ENCODE results near the gene TSSK3. TPM values are rescaled to one million over a fixed set of nuclear protein-coding genes. Genes with fewer than 3 reads are reported as not detected.

TSSK3 gene
- total RNA-seq, 2 donors from 2014 or later: 3.4 to 6.4 TPM

- Mint-ChIP-seq H3K4me3 (no peak overlapping the region), H3K9me3 (no peaks in the 10 kb centered on the region), H3K4me1 (peaks cover 20% of the 10 kb centered on the region), H3K27ac (peak overlapping the region; percentile 82), H3K27me3 (ENCODE audit: insufficient read depth) (peaks cover 7% of the 10 kb centered on the region), H3K36me3 (ENCODE audit: low read depth) (peaks cover 64% of the 10 kb centered on the region)
- no peak for TF ChIP-seq CTCF (conservative IDR thresholded peaks at IDR 0.05)
- DNase-seq: peak; percentile 76
- peak overlapping the region; percentile 61 for H3K27ac ChIP-seq (ENCODE audit: low read depth, low read length)
- no peaks in the 10 kb centered on the region for H3K4me1 ChIP-seq (ENCODE audit: control insufficient read depth, insufficient read depth, low read length)
- peaks cover 9% of the 10 kb centered on the region for H3K27me3 ChIP-seq (ENCODE audit: control insufficient read depth, insufficient read depth, low read length, poor library complexity, severe bottlenecking)
- no peak overlapping the region for H3K4me3 ChIP-seq (ENCODE audit: low read length)
- 92 to 100% methylated on average over 2 to 3 of the region's 3 CpGs for WGBS, 2 experiments (ENCODE audit: insufficient coverage in 1 of 2, insufficient read length in 1 of 2)
- H3K9ac ChIP-seq (ENCODE audit: extremely low read depth, low read length, poor library complexity, severe bottlenecking): no peak overlapping the region
- no peaks in the 10 kb centered on the region for H3K9me3 ChIP-seq (ENCODE audit: control insufficient read depth, low read length)
- H3K36me3 ChIP-seq (ENCODE audit: control insufficient read depth, insufficient read depth, low read length): peaks cover 73% of the 10 kb centered on the region
These were observed 29.9 kb upstream of the TSSK3 start for GRCh38 chr1:32332290-32333079.

DNA sequence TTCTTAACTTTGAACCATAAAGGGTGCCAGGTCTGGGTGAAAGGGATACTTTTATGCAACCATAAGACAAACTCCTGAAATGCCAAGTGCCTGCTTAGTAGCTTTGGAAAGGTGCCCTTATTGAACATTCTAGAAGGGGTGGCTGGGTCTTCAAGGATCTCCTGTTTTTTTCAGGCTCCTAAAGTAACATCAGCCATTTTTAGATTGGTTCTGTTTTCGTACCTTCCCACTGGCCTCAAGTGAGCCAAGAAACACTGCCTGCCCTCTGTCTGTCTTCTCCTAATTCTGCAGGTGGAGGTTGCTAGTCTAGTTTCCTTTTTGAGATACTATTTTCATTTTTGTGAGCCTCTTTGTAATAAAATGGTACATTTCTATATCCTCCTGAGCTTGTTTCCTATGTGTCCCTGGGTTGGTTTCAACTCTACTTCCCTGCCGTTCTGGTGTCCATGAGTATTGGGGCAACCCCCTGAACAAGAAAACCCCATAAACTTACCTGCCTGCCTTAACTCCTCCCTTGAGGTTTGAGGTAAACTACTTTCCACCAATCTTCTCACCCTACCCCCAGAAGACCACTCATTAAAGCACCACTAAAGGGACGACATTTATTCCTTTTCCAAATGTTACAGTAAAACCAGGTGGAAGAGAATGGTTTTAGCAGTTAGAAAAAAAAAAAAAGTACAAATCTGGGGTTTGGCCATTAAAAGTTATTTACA is 28.9 kb upstream of the TSSK3 start:
- peaks cover 9% of the 10 kb centered on the region for H3K27me3 ChIP-seq (ENCODE audit: control insufficient read depth, insufficient read depth, low read length, poor library complexity, severe bottlenecking)
- no peak overlapping the region for H3K27ac ChIP-seq (ENCODE audit: low read depth, low read length)
- peaks cover 55% of the 10 kb centered on the region for H3K36me3 Mint-ChIP-seq (ENCODE audit: low read depth)
- no peak for TF ChIP-seq CTCF (conservative IDR thresholded peaks at IDR 0.05)
- WGBS, 2 experiments (ENCODE audit: insufficient coverage in 1 of 2, insufficient read length in 1 of 2): 90 to 92% methylated on average over 2 of the region's 3 CpGs
- peak overlapping the region; percentile 94 for H3K9ac ChIP-seq (ENCODE audit: extremely low read depth, low read length, poor library complexity, severe bottlenecking)
- H3K9me3 Mint-ChIP-seq: no peaks in the 10 kb centered on the region
- peak overlapping the region; percentile 89 for H3K4me3 Mint-ChIP-seq
- peak overlapping the region; percentile 97 for H3K4me3 ChIP-seq (ENCODE audit: low read length)
- peaks cover 65% of the 10 kb centered on the region for H3K36me3 ChIP-seq (ENCODE audit: control insufficient read depth, insufficient read depth, low read length)
- H3K4me1 Mint-ChIP-seq: peaks cover 25% of the 10 kb centered on the region
- no peaks in the 10 kb centered on the region for H3K9me3 ChIP-seq (ENCODE audit: control insufficient read depth, low read length)
- H3K4me1 ChIP-seq (ENCODE audit: control insufficient read depth, insufficient read depth, low read length): no peaks in the 10 kb centered on the region
- H3K27me3 Mint-ChIP-seq (ENCODE audit: insufficient read depth): peaks cover 13% of the 10 kb centered on the region
- peak overlapping the region; percentile 89 for H3K27ac Mint-ChIP-seq
- DNase-seq: no peak

- H3K4me3 ChIP-seq (ENCODE audit: low read length): peak overlapping the region; percentile 97
- peak overlapping the region; percentile 94 for H3K9ac ChIP-seq (ENCODE audit: extremely low read depth, low read length, poor library complexity, severe bottlenecking)
- H3K36me3 ChIP-seq (ENCODE audit: control insufficient read depth, insufficient read depth, low read length): peaks cover 55% of the 10 kb centered on the region
- H3K27ac ChIP-seq (ENCODE audit: low read depth, low read length): peak overlapping the region; percentile 96
- peaks cover 9% of the 10 kb centered on the region for H3K27me3 ChIP-seq (ENCODE audit: control insufficient read depth, insufficient read depth, low read length, poor library complexity, severe bottlenecking)
- Mint-ChIP-seq H3K4me3 (peak overlapping the region; percentile 89), H3K27me3 (ENCODE audit: insufficient read depth) (peaks cover 18% of the 10 kb centered on the region), H3K27ac (peak overlapping the region; percentile 94), H3K4me1 (peaks cover 26% of the 10 kb centered on the region), H3K36me3 (ENCODE audit: low read depth) (peaks cover 46% of the 10 kb centered on the region), H3K9me3 (no peaks in the 10 kb centered on the region)
- no peaks in the 10 kb centered on the region for H3K4me1 ChIP-seq (ENCODE audit: control insufficient read depth, insufficient read depth, low read length)
- no peak for TF ChIP-seq CTCF (conservative IDR thresholded peaks at IDR 0.05)
- H3K9me3 ChIP-seq (ENCODE audit: control insufficient read depth, low read length): no peaks in the 10 kb centered on the region
- DNase-seq: no peak
- 48% methylated on average over 4 to 9 of the region's 9 CpGs for WGBS, 2 experiments (ENCODE audit: insufficient coverage in 1 of 2, insufficient read length in 1 of 2)
These were observed 28.0 kb upstream of the TSSK3 start for GRCh38 chr1:32334274-32334861.
